Suprapubic skin (tissue), 4 donors: ENCODE data around the gene TNS1. TPM values are rescaled to one million over a fixed set of nuclear protein-coding genes. Genes with fewer than 3 reads are reported as not detected.

ENCODE experiments used
- DNase-seq, 2 donors: peaks; one replicate each; pipeline ENCODE4 v3.0.0-alpha.2; 2019; ENCODE audit warnings: low spot score in 2 of 2
- H3K27ac ChIP-seq: fragments of 200-600 bp; sonication (generic); one replicate; pipeline ENCODE4 v1.5.1; 2019
- H3K27me3 ChIP-seq: fragments of 200-600 bp; sonication (generic); one replicate; pipeline ENCODE4 v1.5.1; 2019
- H3K36me3 ChIP-seq: fragments of 200-600 bp; sonication (generic); one replicate; pipeline ENCODE4 v1.5.1; 2019
- H3K4me1 ChIP-seq: fragments of 200-600 bp; sonication (generic); one replicate; pipeline ENCODE4 v1.5.1; 2019
- H3K4me3 ChIP-seq: fragments of 200-600 bp; sonication (generic); one replicate; pipeline ENCODE4 v1.5.1; 2019; ENCODE audit warnings: mild to moderate bottlenecking
- H3K9me3 ChIP-seq: fragments of 200-600 bp; sonication (generic); one replicate; pipeline ENCODE4 v1.5.1; 2019
- EP300 ChIP-seq: sonication (generic); formaldehyde crosslinking; IDR thresholded peaks from one replicate; pipeline ENCODE4 v1.6.1; 2017; ENCODE audit warnings: antibody characterized with exemption
- POLR2A ChIP-seq, 2 donors: fragments of 450-650 bp; IDR thresholded peaks; one replicate each; pipeline ENCODE4 v1.6.1; 2017; ENCODE audit warnings: antibody characterized with exemption in 2 of 2, mild to moderate bottlenecking in 2 of 2, moderate library complexity in 2 of 2
- POLR2AphosphoS5 ChIP-seq, 3 donors: sonication (generic); formaldehyde crosslinking; IDR thresholded peaks; one replicate each; pipeline ENCODE4 v1.6.1; 2017; ENCODE audit warnings: antibody characterized with exemption in 3 of 3
- WGBS: methylation state at CpG from one replicate; pipeline ENCODE4 v1.1.5; 2018; 5-methylcytosine and 5-hydroxymethylcytosine counted together
- total RNA-seq, 4 donors: library from RNA; depleted of rRNA; stranded (reverse); fragments of >200 nt; gene quantifications; one replicate each; pipeline ENCODE4 v1.1.0, GENCODE V29; 2016
- TF ChIP-seq, protein P1 (sequence below), 2 donors: fragments of 200-600 bp in 1 of 2; fragments of 450-650 bp in 1 of 2; sonication (generic) in 1 of 2; IDR thresholded peaks; one replicate each; pipeline ENCODE4 v1.5.1; 2016 to 2019; ENCODE audit warnings: antibody characterized with exemption in 2 of 2, mild to moderate bottlenecking in 1 of 2, moderate library complexity in 1 of 2

TNS1 gene
- total RNA-seq, 4 donors from 2014 or later = 64.1 to 145 (median 99.5) TPM

DNA sequence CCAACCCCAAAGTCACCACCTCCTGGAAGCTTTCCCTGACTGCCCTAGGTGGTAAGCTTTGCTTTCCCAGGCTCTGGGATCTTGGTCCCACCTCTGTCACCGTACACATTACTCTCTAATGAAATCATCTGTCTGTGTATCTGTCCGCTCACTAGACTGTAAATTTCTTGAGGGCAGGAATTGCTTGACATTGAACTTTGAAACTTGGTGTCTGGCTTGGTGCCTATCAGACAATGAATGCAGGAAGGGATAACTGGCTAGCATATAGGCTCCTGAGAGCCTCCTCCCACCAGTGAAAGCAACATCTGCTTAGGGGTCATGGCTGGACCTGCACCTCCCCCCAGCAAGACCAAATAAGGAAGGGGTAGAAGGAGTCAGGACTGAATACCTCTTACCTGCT lies 155.7 kb downstream of the TNS1 start:
- DNase-seq = no peak
- Histone ChIP-seq H3K9me3 (no peaks in the 10 kb centered on the region), H3K27ac (peak overlapping the region; percentile 53), H3K4me1 (peaks cover 50% of the 10 kb centered on the region), H3K27me3 (no peaks in the 10 kb centered on the region), H3K4me3 (no peak overlapping the region), H3K36me3 (peaks cover 39% of the 10 kb centered on the region)
- 85% methylated on average over 2 of the region's 2 CpGs for WGBS
- TF ChIP-seq POLR2AphosphoS5 (IDR thresholded peaks at IDR 0.05) (no peak), EP300 (no peak), POLR2A (IDR thresholded peaks at IDR 0.05) (no peak)
- TF ChIP-seq, protein P1, sequence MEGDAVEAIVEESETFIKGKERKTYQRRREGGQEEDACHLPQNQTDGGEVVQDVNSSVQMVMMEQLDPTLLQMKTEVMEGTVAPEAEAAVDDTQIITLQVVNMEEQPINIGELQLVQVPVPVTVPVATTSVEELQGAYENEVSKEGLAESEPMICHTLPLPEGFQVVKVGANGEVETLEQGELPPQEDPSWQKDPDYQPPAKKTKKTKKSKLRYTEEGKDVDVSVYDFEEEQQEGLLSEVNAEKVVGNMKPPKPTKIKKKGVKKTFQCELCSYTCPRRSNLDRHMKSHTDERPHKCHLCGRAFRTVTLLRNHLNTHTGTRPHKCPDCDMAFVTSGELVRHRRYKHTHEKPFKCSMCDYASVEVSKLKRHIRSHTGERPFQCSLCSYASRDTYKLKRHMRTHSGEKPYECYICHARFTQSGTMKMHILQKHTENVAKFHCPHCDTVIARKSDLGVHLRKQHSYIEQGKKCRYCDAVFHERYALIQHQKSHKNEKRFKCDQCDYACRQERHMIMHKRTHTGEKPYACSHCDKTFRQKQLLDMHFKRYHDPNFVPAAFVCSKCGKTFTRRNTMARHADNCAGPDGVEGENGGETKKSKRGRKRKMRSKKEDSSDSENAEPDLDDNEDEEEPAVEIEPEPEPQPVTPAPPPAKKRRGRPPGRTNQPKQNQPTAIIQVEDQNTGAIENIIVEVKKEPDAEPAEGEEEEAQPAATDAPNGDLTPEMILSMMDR (IDR thresholded peaks at IDR 0.05) = no peak

DNA sequence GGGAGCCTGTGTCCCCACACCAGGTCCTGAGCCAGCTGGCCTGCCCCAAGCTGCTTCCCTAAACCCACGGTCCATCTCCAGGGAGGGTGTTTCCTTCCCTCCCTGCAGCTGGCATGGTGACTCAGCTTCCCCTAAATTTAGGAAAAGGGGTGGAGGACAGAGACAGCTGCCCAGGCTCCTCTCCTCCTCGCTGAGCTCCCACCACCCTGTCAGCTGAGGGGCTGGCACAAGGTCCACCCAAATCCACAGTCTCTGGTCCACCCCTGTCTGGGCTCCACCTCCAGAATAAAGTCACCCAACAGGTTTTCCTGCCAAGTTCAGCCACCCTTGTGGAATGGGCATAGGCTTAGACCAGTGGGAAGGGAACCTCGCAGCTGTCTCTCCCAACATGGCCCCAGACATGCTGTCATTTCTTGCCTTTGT lies 156.5 kb downstream of the TNS1 start:
- Histone ChIP-seq H3K4me1 (peaks cover 49% of the 10 kb centered on the region), H3K27ac (peak overlapping the region; percentile 53)

DNA sequence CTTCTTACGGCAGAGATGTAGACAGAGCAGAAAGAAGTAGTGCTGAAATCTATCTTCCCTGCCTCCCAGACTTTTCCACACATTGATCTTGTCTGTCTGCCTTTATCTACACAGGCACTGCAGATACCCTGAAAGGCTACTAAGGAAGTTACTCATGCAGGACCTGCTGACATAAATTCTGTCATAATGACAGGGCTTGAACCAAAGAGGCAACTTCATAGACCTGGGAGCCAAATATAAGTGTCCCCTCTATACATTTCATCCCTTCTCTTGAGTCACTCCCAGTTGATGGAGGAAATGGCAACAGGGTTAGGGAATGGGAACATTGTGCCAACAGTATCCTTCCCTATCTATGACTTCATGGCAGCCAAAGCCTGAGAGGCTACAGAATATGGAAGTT lies 157.5 kb downstream of the TNS1 start:
- TF ChIP-seq, protein P1 (IDR thresholded peaks at IDR 0.05) = no peak
- no peak for TF ChIP-seq EP300
- TF ChIP-seq POLR2AphosphoS5 (IDR thresholded peaks at IDR 0.05) = no peak
- TF ChIP-seq POLR2A (IDR thresholded peaks at IDR 0.05) = no peak
- WGBS = 95% methylated on average over 1 of the region's 1 CpG
- no peaks in the 10 kb centered on the region for H3K27me3 ChIP-seq
- DNase-seq = no peak
- H3K9me3 ChIP-seq = no peaks in the 10 kb centered on the region
- H3K4me3 ChIP-seq = no peak overlapping the region
- peaks cover 45% of the 10 kb centered on the region for H3K4me1 ChIP-seq
- H3K27ac ChIP-seq = no peak overlapping the region
- peaks cover 39% of the 10 kb centered on the region for H3K36me3 ChIP-seq

More for the DNA sequence above, 156.5 kb downstream of the TNS1 start:
- WGBS = 60% methylated on average over 2 of the region's 3 CpGs
- DNase-seq = no peak
- no peak for TF ChIP-seq EP300
- no peak for TF ChIP-seq POLR2A (IDR thresholded peaks at IDR 0.05)
- TF ChIP-seq POLR2AphosphoS5 (IDR thresholded peaks at IDR 0.05) = no peak
- H3K36me3 ChIP-seq = peaks cover 39% of the 10 kb centered on the region
- H3K27me3 ChIP-seq = no peaks in the 10 kb centered on the region
- no peaks in the 10 kb centered on the region for H3K9me3 ChIP-seq
- H3K4me3 ChIP-seq = no peak overlapping the region

DNA sequence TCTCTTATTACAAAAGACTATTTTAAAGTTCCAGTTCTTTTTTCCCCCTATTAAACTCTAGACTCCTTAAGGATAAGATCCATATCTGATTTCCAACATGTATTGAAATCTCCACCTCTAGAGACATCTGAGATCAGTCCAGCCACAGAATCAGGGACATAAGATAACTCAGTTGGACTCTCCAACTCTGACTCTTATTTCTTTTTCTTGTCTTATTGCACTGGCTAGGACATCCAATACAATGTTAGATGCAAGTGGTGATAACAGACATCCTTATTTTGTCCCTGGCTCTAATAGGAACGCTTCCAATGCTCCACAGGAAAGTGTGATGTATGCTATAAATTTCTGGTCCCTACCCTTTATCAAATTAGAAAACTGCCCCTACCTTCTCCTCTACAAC lies 158.1 kb downstream of the TNS1 start:
- no peaks in the 10 kb centered on the region for H3K9me3 ChIP-seq
- H3K4me1 ChIP-seq = peaks cover 44% of the 10 kb centered on the region
- no peak for DNase-seq
- H3K27me3 ChIP-seq = no peaks in the 10 kb centered on the region
- 100% methylated on average over 1 of the region's 1 CpG for WGBS
- TF ChIP-seq POLR2A (IDR thresholded peaks at IDR 0.05) (no peak), EP300 (no peak)
- TF ChIP-seq, protein P1 (IDR thresholded peaks at IDR 0.05) = no peak
- H3K36me3 ChIP-seq = peaks cover 39% of the 10 kb centered on the region
- H3K4me3 ChIP-seq = no peak overlapping the region
- H3K27ac ChIP-seq = no peak overlapping the region

DNA sequence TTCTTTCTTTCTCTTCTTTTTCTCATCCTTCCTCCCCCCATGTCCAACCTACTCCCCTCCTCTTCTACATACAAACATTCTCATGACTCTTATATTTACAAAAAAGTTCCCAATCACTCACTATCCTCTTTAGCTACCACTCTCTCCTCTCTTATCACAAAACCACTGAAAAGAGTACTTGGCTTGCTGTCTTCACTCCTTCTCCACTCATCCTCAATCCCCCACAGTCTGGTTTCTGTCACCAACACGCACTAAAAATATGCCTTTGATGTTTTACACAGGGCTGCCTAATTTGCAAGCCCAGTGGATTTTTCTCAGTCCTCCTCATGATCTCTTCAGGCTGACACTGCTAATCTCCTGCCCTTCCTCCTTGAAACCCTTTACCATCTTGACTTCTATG lies 159.5 kb downstream of the TNS1 start:
- no peaks in the 10 kb centered on the region for H3K9me3 ChIP-seq
- H3K4me1 ChIP-seq = peaks cover 48% of the 10 kb centered on the region
- H3K27ac ChIP-seq = no peak overlapping the region
- DNase-seq = no peak
- H3K36me3 ChIP-seq = peaks cover 30% of the 10 kb centered on the region
- no peak overlapping the region for H3K4me3 ChIP-seq
- no peaks in the 10 kb centered on the region for H3K27me3 ChIP-seq
- TF ChIP-seq EP300 (no peak), POLR2A (IDR thresholded peaks at IDR 0.05) (no peak), POLR2AphosphoS5 (IDR thresholded peaks at IDR 0.05) (no peak)
- TF ChIP-seq, protein P1 (IDR thresholded peaks at IDR 0.05) = no peak
- 56% methylated on average over 1 of the region's 1 CpG for WGBS

DNA sequence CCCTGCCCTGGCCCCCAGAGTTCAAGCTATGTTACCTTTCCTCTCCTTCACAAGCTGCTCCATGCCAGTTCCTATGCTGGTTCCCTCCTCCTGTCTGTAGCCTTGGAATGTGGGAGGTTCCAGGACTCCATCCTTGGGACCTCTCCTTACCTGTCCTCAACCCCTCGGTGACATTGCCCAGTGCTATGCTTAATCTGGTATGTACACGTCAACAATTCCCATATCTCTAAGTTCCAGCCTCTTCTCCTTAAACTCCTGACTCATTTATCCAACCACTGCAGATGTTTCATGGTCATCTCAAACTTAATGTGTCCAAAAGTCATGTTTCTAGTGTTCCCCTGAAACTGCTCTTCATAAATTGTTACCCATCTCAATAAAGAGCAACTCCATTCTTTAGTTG lies 160.8 kb downstream of the TNS1 start:
- H3K27me3 ChIP-seq = no peaks in the 10 kb centered on the region
- H3K9me3 ChIP-seq = no peaks in the 10 kb centered on the region
- peaks cover 55% of the 10 kb centered on the region for H3K4me1 ChIP-seq
- no peak overlapping the region for H3K4me3 ChIP-seq
- peaks cover 17% of the 10 kb centered on the region for H3K36me3 ChIP-seq
- TF ChIP-seq POLR2A (IDR thresholded peaks at IDR 0.05) = no peak
- no peak for TF ChIP-seq EP300
- TF ChIP-seq, protein P1 (IDR thresholded peaks at IDR 0.05) = no peak
- no peak for TF ChIP-seq POLR2AphosphoS5 (IDR thresholded peaks at IDR 0.05)
- no peak for DNase-seq
- WGBS = 91% methylated on average over 2 of the region's 2 CpGs
- H3K27ac ChIP-seq = no peak overlapping the region
